Hepatocyte (in vitro differentiated cells): ENCODE measurements around the gene JADE1. TPM values are rescaled to one million over a fixed set of nuclear protein-coding genes. Genes with fewer than 3 reads are reported as not detected.

ENCODE experiments used
- DNase-seq: peaks from one replicate; pipeline ENCODE4 v3.0.0-alpha.2; 2016; ENCODE audit warnings: low spot score
- H2AFZ ChIP-seq: fragments of 200-600 bp; sonication (generic); 2 replicates; pipeline ENCODE4 v1.6.0; 2016; ENCODE audit warnings: antibody characterized with exemption, mild to moderate bottlenecking
- H3K27ac ChIP-seq: fragments of 200-600 bp; sonication (generic); 2 replicates; pipeline ENCODE4 v1.5.1; 2016; ENCODE audit warnings: mild to moderate bottlenecking
- H3K27me3 ChIP-seq: fragments of 200-600 bp; sonication (generic); 2 replicates; pipeline ENCODE4 v1.6.1; 2016
- H3K36me3 ChIP-seq: fragments of 200-600 bp; sonication (generic); replicated peaks from 2 replicates; pipeline ENCODE4 v1.5.1; 2016; ENCODE audit warnings: low read depth; ENCODE audit not compliant: insufficient read depth
- H3K4me1 ChIP-seq: fragments of 200-600 bp; sonication (generic); 2 replicates; pipeline ENCODE4 v1.5.1; 2016; ENCODE audit warnings: mild to moderate bottlenecking, moderate library complexity; ENCODE audit not compliant: insufficient read depth
- H3K4me2 ChIP-seq: fragments of 200-600 bp; sonication (generic); 2 replicates; pipeline ENCODE4 v1.6.0; 2016
- H3K4me3 ChIP-seq: fragments of 200-600 bp; sonication (generic); 2 replicates; pipeline ENCODE4 v1.5.1; 2016; ENCODE audit warnings: mild to moderate bottlenecking
- H3K79me2 ChIP-seq: fragments of 200-600 bp; sonication (generic); 2 replicates; pipeline ENCODE4 v1.6.0; 2017; ENCODE audit warnings: mild to moderate bottlenecking
- H3K9me2 ChIP-seq: fragments of 200-600 bp; sonication (generic); replicated peaks from 2 replicates; pipeline ENCODE4 v1.6.0; 2017; ENCODE audit warnings: mild to moderate bottlenecking; ENCODE audit not compliant: insufficient read depth
- H3K9me3 ChIP-seq: fragments of 200-600 bp; sonication (generic); 2 replicates; pipeline ENCODE4 v1.5.1; 2016; ENCODE audit warnings: low read depth, mild to moderate bottlenecking
- H4K20me1 ChIP-seq: fragments of 200-600 bp; sonication (generic); 2 replicates; pipeline ENCODE4 v1.6.0; 2016; ENCODE audit warnings: mild to moderate bottlenecking; ENCODE audit not compliant: insufficient read depth, poor library complexity, severe bottlenecking
- EZH2 ChIP-seq: fragments of 200-600 bp; sonication (generic); IDR thresholded peaks from 2 replicates; pipeline ENCODE4 v1.6.1; 2016; ENCODE audit warnings: antibody characterized with exemption, mild to moderate bottlenecking, borderline replicate concordance
- EZH2phosphoT487 ChIP-seq: fragments of 200-600 bp; sonication (generic); IDR thresholded peaks from one replicate; pipeline ENCODE4 v1.6.1; 2018; ENCODE audit warnings: antibody characterized with exemption, mild to moderate bottlenecking, low read depth, moderate library complexity; ENCODE audit not compliant: unreplicated experiment, severe bottlenecking
- WGBS: methylation state at CpG from one replicate; pipeline ENCODE4 v1.1.6; 2016; ENCODE audit warnings: low lambda C conversion rate; ENCODE audit errors: missing lambda C conversion rate; 5-methylcytosine and 5-hydroxymethylcytosine counted together
- polyA plus RNA-seq: library from polyadenylated mRNA; unstranded; fragments of >200 nt; fragmentation: Nextera tagmentation; extraction: Ambion mirVana; gene quantifications from 2 replicates; pipeline ENCODE4 v1.2.1, GENCODE V29; 2016
- total RNA-seq: library from RNA; depleted of rRNA; stranded (reverse); fragments of >200 nt; gene quantifications from 2 replicates; pipeline ENCODE4 v1.2.3, GENCODE V29; 2014
- TF ChIP-seq, protein P1 (sequence below): fragments of 200-600 bp; sonication (generic); IDR thresholded peaks from 2 replicates; pipeline ENCODE4 v1.5.1; 2016; ENCODE audit warnings: antibody characterized with exemption, mild to moderate bottlenecking; ENCODE audit not compliant: poor library complexity

JADE1 gene
- total and polyA plus RNA-seq, 2 experiments from 2014 or later = 21.0 to 27.7 TPM

DNA sequence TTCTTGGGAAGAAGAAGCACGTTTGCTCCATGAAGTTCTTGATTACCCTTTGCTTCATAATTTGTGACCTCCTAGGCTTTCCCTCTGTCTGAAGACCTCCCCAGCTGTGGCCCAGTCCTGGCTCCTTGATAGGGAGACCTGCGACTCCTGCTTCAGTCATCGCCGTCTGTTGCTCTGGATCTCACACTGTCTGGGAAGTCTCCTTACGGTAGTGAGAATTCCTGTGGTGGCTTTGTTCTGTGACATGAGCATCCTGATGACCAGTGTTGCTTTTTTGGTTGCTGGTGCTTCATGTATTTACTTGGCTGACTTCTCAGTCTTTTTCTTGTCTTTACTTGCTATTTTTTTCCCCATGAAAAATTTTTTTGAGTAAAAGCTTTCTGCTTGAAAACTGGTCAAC lies 44.2 kb downstream of the JADE1 start:
- H3K9me2 ChIP-seq = no peaks in the 10 kb centered on the region
- H3K79me2 ChIP-seq = peaks cover 3% of the 10 kb centered on the region
- H4K20me1 ChIP-seq = no peaks in the 10 kb centered on the region
- H3K9me3 ChIP-seq = no peaks in the 10 kb centered on the region
- TF ChIP-seq EZH2 = no peak
- TF ChIP-seq EZH2phosphoT487 = no peak
- TF ChIP-seq, protein P1, sequence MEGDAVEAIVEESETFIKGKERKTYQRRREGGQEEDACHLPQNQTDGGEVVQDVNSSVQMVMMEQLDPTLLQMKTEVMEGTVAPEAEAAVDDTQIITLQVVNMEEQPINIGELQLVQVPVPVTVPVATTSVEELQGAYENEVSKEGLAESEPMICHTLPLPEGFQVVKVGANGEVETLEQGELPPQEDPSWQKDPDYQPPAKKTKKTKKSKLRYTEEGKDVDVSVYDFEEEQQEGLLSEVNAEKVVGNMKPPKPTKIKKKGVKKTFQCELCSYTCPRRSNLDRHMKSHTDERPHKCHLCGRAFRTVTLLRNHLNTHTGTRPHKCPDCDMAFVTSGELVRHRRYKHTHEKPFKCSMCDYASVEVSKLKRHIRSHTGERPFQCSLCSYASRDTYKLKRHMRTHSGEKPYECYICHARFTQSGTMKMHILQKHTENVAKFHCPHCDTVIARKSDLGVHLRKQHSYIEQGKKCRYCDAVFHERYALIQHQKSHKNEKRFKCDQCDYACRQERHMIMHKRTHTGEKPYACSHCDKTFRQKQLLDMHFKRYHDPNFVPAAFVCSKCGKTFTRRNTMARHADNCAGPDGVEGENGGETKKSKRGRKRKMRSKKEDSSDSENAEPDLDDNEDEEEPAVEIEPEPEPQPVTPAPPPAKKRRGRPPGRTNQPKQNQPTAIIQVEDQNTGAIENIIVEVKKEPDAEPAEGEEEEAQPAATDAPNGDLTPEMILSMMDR = no peak
- 83% methylated on average over 5 of the region's 5 CpGs for WGBS
- no peak overlapping the region for H3K27ac ChIP-seq
- no peak overlapping the region for H2AFZ ChIP-seq
- H3K27me3 ChIP-seq = no peaks in the 10 kb centered on the region
- no peak overlapping the region for H3K4me3 ChIP-seq
- no peak for DNase-seq
- H3K36me3 ChIP-seq = peaks cover 5% of the 10 kb centered on the region
- H3K4me1 ChIP-seq = no peaks in the 10 kb centered on the region
- H3K4me2 ChIP-seq = no peak overlapping the region

DNA sequence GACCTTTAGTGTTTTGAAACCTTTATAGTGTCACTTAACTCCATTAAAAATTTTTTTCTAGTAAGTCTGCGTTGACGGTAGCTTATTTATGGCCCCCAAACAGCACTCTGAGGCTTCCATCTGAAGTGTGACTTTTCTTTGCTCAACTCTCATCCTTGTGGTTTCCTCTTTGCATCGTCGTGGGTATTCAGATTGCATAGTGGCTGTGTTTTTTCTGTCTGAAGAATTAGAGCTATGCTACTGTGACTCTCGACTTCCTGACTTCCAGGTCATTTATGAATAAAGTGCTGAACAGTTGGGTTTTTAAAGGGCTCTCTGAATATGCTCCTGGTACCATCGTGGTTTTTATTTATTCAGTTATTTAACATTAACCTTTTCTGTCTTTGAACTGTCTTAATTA lies 44.9 kb downstream of the JADE1 start:
- H3K9me3 ChIP-seq = no peaks in the 10 kb centered on the region
- TF ChIP-seq, protein P1 = no peak
- no peak for TF ChIP-seq EZH2phosphoT487
- no peak for TF ChIP-seq EZH2
- DNase-seq = no peak
- no peak overlapping the region for H3K4me3 ChIP-seq
- WGBS = 66% methylated on average over 6 of the region's 6 CpGs
- H3K4me2 ChIP-seq = no peak overlapping the region
- H3K27ac ChIP-seq = no peak overlapping the region
- no peak overlapping the region for H2AFZ ChIP-seq
- H4K20me1 ChIP-seq = no peaks in the 10 kb centered on the region
- peaks cover 3% of the 10 kb centered on the region for H3K79me2 ChIP-seq
- H3K4me1 ChIP-seq = peaks cover 3% of the 10 kb centered on the region
- H3K36me3 ChIP-seq = peaks cover 5% of the 10 kb centered on the region
- no peaks in the 10 kb centered on the region for H3K9me2 ChIP-seq
- no peaks in the 10 kb centered on the region for H3K27me3 ChIP-seq

DNA sequence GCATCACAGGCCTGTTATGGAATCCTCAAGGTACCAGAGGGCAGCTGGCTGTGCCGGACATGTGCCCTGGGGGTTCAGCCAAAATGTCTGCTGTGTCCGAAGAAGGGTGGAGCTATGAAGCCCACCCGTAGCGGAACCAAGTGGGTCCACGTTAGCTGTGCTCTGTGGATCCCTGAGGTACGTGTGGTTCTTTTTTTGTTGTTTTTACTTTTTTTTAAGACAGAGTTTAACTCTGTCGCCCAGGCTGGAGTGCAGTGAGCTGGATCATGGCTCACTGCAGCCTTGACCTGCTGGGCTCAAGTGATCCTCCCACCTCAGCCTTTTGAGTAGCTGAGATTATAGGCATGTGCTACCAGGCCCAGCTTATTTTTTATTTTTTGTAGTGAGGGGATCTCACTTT lies 46.1 kb downstream of the JADE1 start:
- H3K9me3 ChIP-seq = no peaks in the 10 kb centered on the region
- no peaks in the 10 kb centered on the region for H3K27me3 ChIP-seq
- H3K4me2 ChIP-seq = no peak overlapping the region
- H3K9me2 ChIP-seq = no peaks in the 10 kb centered on the region
- DNase-seq = no peak
- H4K20me1 ChIP-seq = no peaks in the 10 kb centered on the region
- peaks cover 5% of the 10 kb centered on the region for H3K36me3 ChIP-seq
- peaks cover 3% of the 10 kb centered on the region for H3K79me2 ChIP-seq
- H3K4me1 ChIP-seq = peaks cover 13% of the 10 kb centered on the region
- no peak overlapping the region for H3K4me3 ChIP-seq
- no peak overlapping the region for H2AFZ ChIP-seq
- TF ChIP-seq, protein P1 = no peak
- 96% methylated on average over 7 of the region's 7 CpGs for WGBS
- H3K27ac ChIP-seq = no peak overlapping the region

DNA sequence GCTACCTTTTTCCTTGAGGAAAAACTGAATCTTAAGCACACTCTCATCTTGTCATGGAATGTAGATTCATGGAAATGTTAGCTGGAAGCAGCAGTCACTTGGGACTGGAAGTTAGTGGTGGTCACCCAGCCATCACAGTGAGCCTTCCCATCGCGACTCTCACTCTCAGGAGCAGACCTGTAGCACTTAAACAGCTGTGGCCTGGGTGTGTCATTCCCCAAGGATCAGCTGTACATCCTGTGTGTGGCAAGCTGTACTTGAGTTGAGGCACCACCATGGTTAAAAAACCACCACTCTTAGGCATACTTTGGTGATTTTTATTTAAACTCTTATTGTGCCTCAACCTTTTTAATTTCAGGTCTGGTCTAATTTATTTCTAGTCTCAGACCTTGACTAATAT lies 46.7 kb downstream of the JADE1 start:
- no peak overlapping the region for H2AFZ ChIP-seq
- TF ChIP-seq, protein P1 = no peak
- TF ChIP-seq EZH2phosphoT487 (no peak), EZH2 (no peak)
- no peaks in the 10 kb centered on the region for H3K9me3 ChIP-seq
- no peaks in the 10 kb centered on the region for H3K9me2 ChIP-seq
- peaks cover 3% of the 10 kb centered on the region for H3K79me2 ChIP-seq
- H3K4me1 ChIP-seq = peaks cover 15% of the 10 kb centered on the region
- no peak overlapping the region for H3K27ac ChIP-seq
- no peak overlapping the region for H3K4me2 ChIP-seq
- H4K20me1 ChIP-seq = no peaks in the 10 kb centered on the region
- no peak overlapping the region for H3K4me3 ChIP-seq
- WGBS = 93% methylated on average over 2 of the region's 2 CpGs
- H3K27me3 ChIP-seq = no peaks in the 10 kb centered on the region
- H3K36me3 ChIP-seq = peaks cover 5% of the 10 kb centered on the region
- DNase-seq = no peak
